22Rv1 (cell line): ENCODE data around the gene HHIP.

Experiments
- H3K27ac ChIP-seq: fragments of 450-650 bp; 2 replicates; pipeline ENCODE4 v1.5.1; 2017
- ZFX ChIP-seq: fragments of 450-650 bp; IDR thresholded peaks from 2 replicates; pipeline ENCODE4 v1.6.1; 2017; ENCODE audit warnings: antibody characterized with exemption, borderline replicate concordance
- TF ChIP-seq, protein P1 (sequence below): fragments of 450-650 bp; IDR thresholded peaks from 2 replicates; pipeline ENCODE4 v1.5.1; 2017; ENCODE audit warnings: mild to moderate bottlenecking

The HHIP gene

DNA sequence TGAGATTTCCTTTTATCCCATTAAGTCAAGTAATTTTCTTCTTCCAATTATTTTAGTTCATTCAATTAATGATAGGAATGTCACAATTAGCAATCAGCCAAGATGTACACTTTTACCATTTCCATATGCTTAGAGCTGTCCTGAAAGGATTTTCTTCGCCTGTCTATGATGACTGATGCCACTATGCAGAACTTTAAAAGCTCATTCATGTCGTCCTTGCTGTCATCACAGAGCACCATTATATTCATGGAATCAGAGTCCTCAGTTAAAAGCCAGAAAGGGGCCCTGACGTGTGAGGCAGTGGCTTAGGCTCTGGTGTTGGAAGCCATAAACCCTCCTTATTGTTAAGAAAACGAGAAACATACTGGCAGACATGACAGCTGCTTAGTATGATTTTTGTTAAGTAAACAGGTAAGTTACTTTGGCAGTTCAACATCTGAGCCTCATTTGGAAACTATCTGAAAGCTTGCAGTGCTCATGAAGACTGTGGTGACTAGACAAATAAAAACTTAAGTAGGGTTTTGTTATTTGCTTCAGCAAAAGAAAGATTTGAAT is 73.1 kb downstream of the HHIP start:
- H3K27ac ChIP-seq, result no peak overlapping the region
- TF ChIP-seq ZFX, result no peak
- TF ChIP-seq, protein P1, sequence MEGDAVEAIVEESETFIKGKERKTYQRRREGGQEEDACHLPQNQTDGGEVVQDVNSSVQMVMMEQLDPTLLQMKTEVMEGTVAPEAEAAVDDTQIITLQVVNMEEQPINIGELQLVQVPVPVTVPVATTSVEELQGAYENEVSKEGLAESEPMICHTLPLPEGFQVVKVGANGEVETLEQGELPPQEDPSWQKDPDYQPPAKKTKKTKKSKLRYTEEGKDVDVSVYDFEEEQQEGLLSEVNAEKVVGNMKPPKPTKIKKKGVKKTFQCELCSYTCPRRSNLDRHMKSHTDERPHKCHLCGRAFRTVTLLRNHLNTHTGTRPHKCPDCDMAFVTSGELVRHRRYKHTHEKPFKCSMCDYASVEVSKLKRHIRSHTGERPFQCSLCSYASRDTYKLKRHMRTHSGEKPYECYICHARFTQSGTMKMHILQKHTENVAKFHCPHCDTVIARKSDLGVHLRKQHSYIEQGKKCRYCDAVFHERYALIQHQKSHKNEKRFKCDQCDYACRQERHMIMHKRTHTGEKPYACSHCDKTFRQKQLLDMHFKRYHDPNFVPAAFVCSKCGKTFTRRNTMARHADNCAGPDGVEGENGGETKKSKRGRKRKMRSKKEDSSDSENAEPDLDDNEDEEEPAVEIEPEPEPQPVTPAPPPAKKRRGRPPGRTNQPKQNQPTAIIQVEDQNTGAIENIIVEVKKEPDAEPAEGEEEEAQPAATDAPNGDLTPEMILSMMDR, result no peak

DNA sequence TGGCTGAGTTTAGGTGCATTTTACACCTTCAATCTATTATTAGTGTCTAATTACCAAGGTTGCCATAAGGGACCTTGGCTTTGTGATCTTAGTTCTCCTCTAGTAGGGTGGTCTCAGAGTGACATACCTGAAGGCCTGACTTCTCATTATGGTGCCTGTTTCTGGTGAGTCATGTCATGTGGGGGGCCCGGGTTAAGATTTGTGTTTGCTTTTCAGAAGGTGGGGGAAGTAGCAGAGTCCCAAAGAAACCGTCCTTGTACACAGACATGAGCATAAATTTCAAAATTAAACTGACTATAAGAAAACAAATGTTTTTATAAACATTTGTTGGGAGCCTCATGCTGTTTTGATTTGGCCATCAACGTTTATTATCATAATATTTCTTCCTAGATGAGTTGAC is 74.5 kb downstream of the HHIP start:
- H3K27ac ChIP-seq, result no peak overlapping the region
- TF ChIP-seq, protein P1, result no peak
- TF ChIP-seq ZFX, result no peak

DNA sequence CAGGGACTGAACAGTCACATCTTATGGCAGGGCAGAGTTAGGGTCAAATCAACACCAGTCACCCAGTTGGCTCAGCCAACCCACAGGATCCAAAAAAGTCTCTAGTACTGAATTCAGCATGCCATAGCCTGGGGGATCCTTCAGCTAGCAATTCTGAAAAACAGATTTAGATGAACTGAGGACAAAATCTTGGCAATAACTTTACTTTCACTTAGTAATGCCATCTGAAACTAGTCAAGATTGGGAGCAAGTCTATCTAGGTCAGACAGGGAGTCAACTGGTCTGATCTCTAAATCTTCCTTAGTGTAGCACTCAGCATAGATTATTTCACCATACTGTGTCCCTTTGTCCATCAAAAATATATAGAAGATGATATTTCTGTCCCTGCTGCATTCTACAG is 76.0 kb downstream of the HHIP start:
- H3K27ac ChIP-seq, result no peak overlapping the region
- no peak for TF ChIP-seq ZFX
- TF ChIP-seq, protein P1, result no peak

DNA sequence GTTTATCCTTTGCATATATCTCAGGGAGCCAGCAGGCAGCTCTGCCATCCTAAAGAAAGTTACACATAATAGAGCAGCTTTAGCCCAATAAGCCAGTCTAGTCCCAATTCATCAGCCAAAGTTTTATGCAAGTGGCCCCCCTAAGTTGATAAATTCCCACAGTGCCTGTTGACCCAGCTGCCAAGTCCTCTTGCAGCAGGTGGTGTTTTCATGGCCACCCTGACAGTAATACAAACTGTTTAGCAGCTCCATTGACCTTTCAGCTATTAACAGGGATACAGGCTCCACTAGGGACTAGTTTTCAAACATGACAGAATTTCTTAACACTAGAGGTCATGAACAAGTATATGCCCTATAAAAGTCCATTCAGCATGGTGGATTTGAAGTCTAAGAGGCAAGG is 77.5 kb downstream of the HHIP start:
- H3K27ac ChIP-seq, result no peak overlapping the region
- TF ChIP-seq, protein P1, result no peak
- no peak for TF ChIP-seq ZFX

DNA sequence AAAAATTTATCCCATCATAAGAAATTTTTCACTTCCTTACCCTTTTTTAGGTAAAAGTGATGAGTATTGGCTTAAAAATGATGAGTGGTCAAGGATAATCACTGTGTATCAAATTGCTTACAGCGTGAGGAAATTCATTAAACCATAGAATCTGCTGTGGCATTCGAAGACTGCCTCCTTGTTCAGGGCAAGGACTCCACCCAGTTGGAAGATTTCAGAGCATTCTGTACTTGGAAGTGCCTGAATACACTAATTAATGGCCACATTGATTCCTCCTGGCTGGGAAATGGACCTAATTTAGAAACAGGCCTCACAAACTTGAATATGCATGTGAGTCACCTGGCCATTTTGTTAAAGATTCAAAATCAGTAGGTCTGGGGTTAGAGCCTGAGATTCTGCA is 83.2 kb downstream of the HHIP start:
- no peak overlapping the region for H3K27ac ChIP-seq
- TF ChIP-seq, protein P1, result no peak

DNA sequence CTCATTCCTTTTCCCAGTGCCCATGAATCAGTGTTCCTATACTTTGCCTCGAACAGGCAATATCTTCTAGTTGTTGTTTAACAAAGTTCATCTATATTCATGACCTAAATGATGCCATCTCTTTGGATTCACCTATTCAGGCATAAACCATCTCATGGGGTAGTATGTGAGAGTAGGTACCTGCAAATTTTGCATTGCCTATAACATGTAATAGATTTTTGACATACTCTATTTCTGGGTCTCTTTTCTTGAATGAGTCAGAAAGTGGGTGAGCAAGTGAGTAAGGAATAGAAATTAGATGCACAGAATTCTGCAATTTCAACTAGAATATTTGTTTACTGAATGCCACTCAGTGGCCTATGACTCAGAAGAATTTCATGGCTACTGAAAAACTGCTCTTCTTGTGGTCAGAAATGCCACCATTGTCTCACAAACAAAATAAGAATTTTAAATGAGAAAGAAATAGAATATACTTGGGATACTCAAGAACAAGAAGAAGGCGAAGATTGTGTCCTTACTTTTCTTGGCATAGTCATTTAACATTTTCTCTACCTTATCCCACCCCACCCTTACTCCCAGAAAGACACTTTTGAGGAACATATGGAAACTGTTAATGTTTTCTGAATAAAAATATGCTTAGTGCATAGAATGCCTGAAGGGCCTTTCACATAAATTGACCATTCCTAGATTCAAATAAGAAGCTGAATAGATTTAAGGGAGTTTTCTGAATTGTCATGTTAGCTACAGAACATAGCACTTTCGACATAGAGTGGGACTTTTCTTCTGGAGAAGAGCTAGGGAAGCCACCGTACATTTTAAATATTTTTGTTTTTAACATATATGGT is 86.8 kb downstream of the HHIP start:
- H3K27ac ChIP-seq, result no peak overlapping the region

DNA sequence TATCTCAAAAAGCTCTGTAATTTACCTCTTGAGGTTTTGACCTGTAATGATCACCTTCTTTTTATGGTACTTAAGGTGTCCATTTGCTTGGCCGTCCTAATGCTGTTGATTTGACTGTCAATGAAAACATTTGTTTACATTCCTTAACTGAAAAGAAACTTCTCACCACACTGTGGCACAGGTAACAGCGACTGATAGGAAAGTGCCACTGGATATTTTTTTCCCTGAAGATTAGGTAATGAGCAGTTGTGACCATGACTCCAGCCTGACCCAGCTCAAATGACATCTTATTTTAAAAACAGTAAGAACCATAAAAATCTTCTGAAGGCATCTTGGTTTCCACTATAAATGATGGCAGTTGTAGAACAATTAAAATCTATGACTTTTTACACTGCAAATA is 87.6 kb downstream of the HHIP start:
- no peak for TF ChIP-seq ZFX
- TF ChIP-seq, protein P1, result no peak
- no peak overlapping the region for H3K27ac ChIP-seq

More for the DNA sequence above, 86.8 kb downstream of the HHIP start:
- TF ChIP-seq, protein P1, result no peak
- no peak for TF ChIP-seq ZFX
